SK-N-SH (cell line): Measurements from ENCODE around the gene EXOC3L1. TPM values are rescaled to one million over a fixed set of nuclear protein-coding genes. Genes with fewer than 3 reads are reported as not detected.

Experiments
- CTCF ChIA-PET: fragments of 300-600, 350-600 bp; formaldehyde crosslinking; extraction: SDS; loops from one replicate; lab custom pipeline; 2021; lab: Yijun Ruan, JAX
- POLR2A ChIA-PET: fragments of 350-600 bp; sonication (Branson Sonifier 250); formaldehyde crosslinking; extraction: SDS; loops from one replicate; lab custom pipeline; 2020; ENCODE audit warnings: antibody characterized with exemption, inconsistent platforms; lab: Yijun Ruan, JAX
- DNase-seq: peaks from one replicate; pipeline ENCODE4 v3.0.0; 2012
- H2AFZ ChIP-seq: fragments of 200-600 bp; sonication (generic); 2 replicates; pipeline ENCODE4 v1.8.1; 2016; ENCODE audit warnings: antibody characterized with exemption, mild to moderate bottlenecking, low read depth
- H3F3A ChIP-seq: fragments of 200-600 bp; sonication (generic); replicated peaks from 2 replicates; pipeline ENCODE3; 2016; ENCODE audit warnings: antibody characterized with exemption, mild to moderate bottlenecking; ENCODE audit not compliant: insufficient read depth
- H3K27ac ChIP-seq, 2 experiments: fragments of 200-500 bp in 1 of 2; fragments of 200-600 bp in 1 of 2; sonication (Bioruptor generic) in 1 of 2; sonication (generic), shearing (Covaris generic) in 1 of 2; 2 replicates each; pipeline versions ENCODE4 v1.5.1 to v1.6.1; 2014 to 2016; ENCODE audit warnings: low read depth in 2 of 2, inconsistent platforms in 1 of 2, low read length in 1 of 2, mild to moderate bottlenecking in 1 of 2, mixed read lengths in 1 of 2
- H3K27me3 ChIP-seq: fragments of 200-600 bp; sonication (generic), shearing (Covaris generic); 2 replicates; pipeline ENCODE4 v1.6.1; 2016; ENCODE audit warnings: mixed run types; ENCODE audit not compliant: insufficient read depth
- H3K36me3 ChIP-seq, 2 experiments: fragments of 200-500 bp in 1 of 2; fragments of 200-600 bp in 1 of 2; sonication (Bioruptor generic) in 1 of 2; sonication (generic) in 1 of 2; replicated peaks in 1 of 2; 2 replicates each; pipeline versions ENCODE3 to v1.5.1; 2014 to 2016; ENCODE audit warnings: low read length in 1 of 2, mild to moderate bottlenecking in 1 of 2; ENCODE audit not compliant: insufficient read depth in 2 of 2, control insufficient read depth in 1 of 2
- H3K4me1 ChIP-seq, 2 experiments: fragments of 200-500 bp in 1 of 2; fragments of 200-600 bp in 1 of 2; sonication (Bioruptor generic) in 1 of 2; sonication (generic), shearing (Covaris generic) in 1 of 2; 2 replicates each; pipeline versions ENCODE4 v1.5.1 to v1.6.1; 2014 to 2016; ENCODE audit warnings: low read depth in 1 of 2, low read length in 1 of 2, mixed run types in 1 of 2; ENCODE audit not compliant: insufficient read depth in 2 of 2, control insufficient read depth in 1 of 2
- H3K4me2 ChIP-seq: fragments of 200-600 bp; sonication (generic), shearing (Covaris generic); 2 replicates; pipeline ENCODE4 v1.6.1; 2017; ENCODE audit warnings: mixed run types
- H3K4me3 ChIP-seq, 2 experiments: fragments of 200-500 bp in 1 of 2; fragments of 200-600 bp in 1 of 2; sonication (Bioruptor generic) in 1 of 2; sonication (generic), shearing (Covaris generic) in 1 of 2; 2 replicates each; pipeline versions ENCODE4 v1.5.1 to v1.8.1; 2014 to 2016; ENCODE audit warnings: low read depth in 2 of 2, inconsistent platforms in 1 of 2, low read length in 1 of 2, mild to moderate bottlenecking in 1 of 2, mixed read lengths in 1 of 2, moderate library complexity in 1 of 2
- H3K79me2 ChIP-seq: fragments of 200-600 bp; sonication (generic); 2 replicates; pipeline ENCODE4 v1.8.1; 2017; ENCODE audit warnings: mild to moderate bottlenecking; ENCODE audit not compliant: insufficient read depth
- H3K9ac ChIP-seq: fragments of 200-600 bp; sonication (generic); 2 replicates; pipeline ENCODE4 v1.6.1; 2017; ENCODE audit warnings: mixed run types
- H3K9me2 ChIP-seq: fragments of 200-600 bp; sonication (generic); 2 replicates; pipeline ENCODE4 v1.6.1; 2017; ENCODE audit warnings: mixed run types
- H3K9me3 ChIP-seq: fragments of 200-600 bp; sonication (generic); 2 replicates; pipeline ENCODE4 v1.6.1; 2017; ENCODE audit warnings: mixed run types, mild to moderate bottlenecking, moderate library complexity
- H4K20me1 ChIP-seq: fragments of 200-600 bp; sonication (generic); 2 replicates; pipeline ENCODE4 v1.6.1; 2017; ENCODE audit warnings: mild to moderate bottlenecking, mixed run types; ENCODE audit not compliant: insufficient read depth
- CHD2 ChIP-seq: fragments of 150-350 bp; IDR thresholded peaks from 2 replicates; pipeline ENCODE4 v1.6.1; 2018; ENCODE audit warnings: low read length; ENCODE audit not compliant: partially characterized antibody
- EP300 ChIP-seq, 2 experiments: IDR thresholded peaks; 2 replicates each; pipeline versions ENCODE4 v1.4.0 to v1.6.1; 2012; ENCODE audit warnings: borderline replicate concordance in 1 of 2, low read depth in 1 of 2, low read length in 1 of 2
- FOSL2 ChIP-seq: IDR thresholded peaks from 2 replicates; pipeline ENCODE4 v1.4.0; 2012; ENCODE audit warnings: low read depth, mild to moderate bottlenecking, moderate library complexity, borderline replicate concordance
- GABPA ChIP-seq: IDR thresholded peaks from 2 replicates; pipeline ENCODE4 v1.4.0; 2012; ENCODE audit warnings: low read depth, mild to moderate bottlenecking
- JUND ChIP-seq: IDR thresholded peaks from 2 replicates; pipeline ENCODE4 v1.4.0; 2012
- MAX ChIP-seq: IDR thresholded peaks from 2 replicates; pipeline ENCODE4 v1.4.0; 2012; ENCODE audit warnings: low read depth
- MEF2A ChIP-seq: IDR thresholded peaks from 2 replicates; pipeline ENCODE4 v1.4.0; 2012; ENCODE audit warnings: low read depth, borderline replicate concordance
- NRF1 ChIP-seq: IDR thresholded peaks from 2 replicates; pipeline ENCODE4 v1.6.1; 2012; ENCODE audit warnings: low read depth, mild to moderate bottlenecking, low read length
- RAD21 ChIP-seq: IDR thresholded peaks from 2 replicates; pipeline ENCODE4 v1.6.1; 2012; ENCODE audit warnings: mild to moderate bottlenecking, low read length
- REST ChIP-seq: IDR thresholded peaks from 2 replicates; pipeline ENCODE4 v1.6.1; 2012; ENCODE audit warnings: mild to moderate bottlenecking, low read depth, low read length, moderate library complexity
- RFX5 ChIP-seq: IDR thresholded peaks from 2 replicates; pipeline ENCODE4 v1.6.1; 2012; ENCODE audit warnings: mild to moderate bottlenecking, improper control_type of control experiment, low read length
- RXRA ChIP-seq: IDR thresholded peaks from 2 replicates; pipeline ENCODE4 v1.4.0; 2012; ENCODE audit warnings: low read depth, mild to moderate bottlenecking, borderline replicate concordance
- SIN3A ChIP-seq: IDR thresholded peaks from 2 replicates; pipeline ENCODE4 v1.6.1; 2012; ENCODE audit warnings: low read depth, mild to moderate bottlenecking, low read length, moderate library complexity, borderline replicate concordance
- TCF12 ChIP-seq: IDR thresholded peaks from 2 replicates; pipeline ENCODE4 v1.4.0; 2012
- YY1 ChIP-seq: IDR thresholded peaks from 2 replicates; pipeline ENCODE4 v1.4.0; 2012; ENCODE audit warnings: low read depth, mild to moderate bottlenecking
- ZBTB33 ChIP-seq: IDR thresholded peaks from 2 replicates; pipeline ENCODE4 v1.4.0; 2012; ENCODE audit warnings: low read depth, borderline replicate concordance
- WGBS: methylation state at CpG from one replicate; pipeline ENCODE4 v1.1.6; 2017; ENCODE audit warnings: low lambda C conversion rate; 5-methylcytosine and 5-hydroxymethylcytosine counted together
- polyA plus RNA-seq, 3 experiments: library from polyadenylated mRNA; depleted of rRNA; stranded (reverse); fragments of >200 nt; gene quantifications; 2 replicates each; pipeline ENCODE4 v1.2.3, GENCODE V29; 2012

The EXOC3L1 gene
- polyA plus RNA-seq, 1 of the 3 experiments (the other 2 are of a cell fraction): 0.46 TPM

- ChIA-PET POLR2A (no interaction called here), CTCF (interaction anchor here (0.7 to 2.3 kb wide), 3 partner anchors 11 to 557 kb away, joined by 3 to 13 read pairs (median 3); no protein-coding TSS in a partner anchor)
- no peaks in the 10 kb centered on the region for H3K27me3 ChIP-seq
- peaks cover 22% of the 10 kb centered on the region for H3F3A ChIP-seq
- no peak overlapping the region for H3K4me3 ChIP-seq
- H4K20me1 ChIP-seq: no peaks in the 10 kb centered on the region
- peaks cover 16 to 41% of the 10 kb centered on the region in 2 experiments; a peak in 2 of 4 replicates for H3K4me1 ChIP-seq
- H3K9me2 ChIP-seq: no peaks in the 10 kb centered on the region
- no peak overlapping the region for H3K4me2 ChIP-seq
- no peak overlapping the region for H3K27ac ChIP-seq
- TF ChIP-seq RFX5 (no peak), SIN3A (no peak), GABPA (no peak), RXRA (no peak), REST (no peak), TCF12 (no peak), EP300 (IDR thresholded peaks at IDR 0.05; ENCODE audit: borderline replicate concordance in 1 of 2, low read depth in 1 of 2, low read length in 1 of 2) (no peak), JUND (no peak), YY1 (no peak), CHD2 (no peak), ZBTB33 (no peak), NRF1 (no peak), MEF2A (no peak), MAX (no peak), FOSL2 (no peak), RAD21 (no peak)
- no peak for DNase-seq
- no peaks in the 10 kb centered on the region for H3K9me3 ChIP-seq
- no peaks in the 10 kb centered on the region for H3K36me3 ChIP-seq
- WGBS: 90% methylated on average over 5 of the region's 18 CpGs
- no peak overlapping the region for H2AFZ ChIP-seq
- H3K79me2 ChIP-seq: peaks cover 3% of the 10 kb centered on the region; the same call in 1 of the 2 replicates
- no peak overlapping the region for H3K9ac ChIP-seq
Measured at GRCh38 chr16:67166110-67166547, 23.8 kb downstream of the EXOC3L1 start.
